Vagina (tissue), 2 donors: ENCODE results near the gene MON1B.

ENCODE experiments used
- CTCF ChIP-seq, 3 experiments: fragments of 450-650 bp in 2 of 3; fragments of 200-600 bp in 1 of 3; sonication (generic) in 1 of 3; IDR thresholded peaks; one replicate each; pipeline ENCODE4 v1.5.1; 2017 to 2019; ENCODE audit warnings: antibody characterized with exemption in 3 of 3, mild to moderate bottlenecking in 2 of 3, moderate library complexity in 2 of 3
- POLR2A ChIP-seq, 2 donors: fragments of 450-650 bp; IDR thresholded peaks; one replicate each; pipeline ENCODE4 v1.6.1; 2017; ENCODE audit warnings: antibody characterized with exemption in 2 of 2, mild to moderate bottlenecking in 2 of 2, moderate library complexity in 2 of 2

- TF ChIP-seq POLR2A (IDR thresholded peaks at IDR 0.05) (no peak), CTCF (IDR thresholded peaks at IDR 0.05) (peak; percentile 99 to 100 (median 100))
Observed at GRCh38 chr16:77236063-77236511, 45.1 kb downstream of the MON1B start.
